ENCODE data around the gene PPP1R3D.

The PPP1R3D gene

GRCh38 chr20:59940129-59940955, at the start of gene PPP1R3D, which contains the start of gene FAM217B:
Gene PPP1R3D (minus strand): TSS chr20:59940305. CDS start chr20:59939931, 374 bp downstream.
Gene FAM217B (plus strand): TSS chr20:59940389. CDS start chr20:59943944, 3,555 bp downstream.
- no peaks in the 10 kb centered on the region for H3K27me3 ChIP-seq (replicated peaks; ENCODE audit: insufficient read depth, low read length)
- TF ChIP-seq EZH2phosphoT487 (IDR thresholded peaks at IDR 0.05; ENCODE audit: low read length) = no peak
- no peak for TF ChIP-seq EZH2 (optimal IDR thresholded peaks at IDR 0.05; ENCODE audit: low read depth, low read length)
- no peak for TF ChIP-seq CTCF (IDR thresholded peaks at IDR 0.05; ENCODE audit: low read length)
- H3K4me3 ChIP-seq (ENCODE audit: low read length) = peak within 1 kb of the TSS; percentile 81
- H3K36me3 ChIP-seq (replicated peaks; ENCODE audit: insufficient read depth, low read length) = peaks cover 5% of the 10 kb centered on the region
- peaks cover 9% of the 10 kb centered on the region; the same call in 1 of the 2 replicates for H3F3A ChIP-seq (ENCODE audit: insufficient read depth, low read length)
- H3K9me2 ChIP-seq (replicated peaks; ENCODE audit: insufficient read depth, low read length) = no peaks in the 10 kb centered on the region
- peak; percentile 94 for DNase-seq
- 0 out of 2 replicates have a peak, but pooled peaks cover 8% of the 10 kb centered on the region for H3K4me1 ChIP-seq (ENCODE audit: low read length)
- peak within 1 kb of the TSS; percentile 96 for H2AFZ ChIP-seq (ENCODE audit: low read length)
- no peaks in the 10 kb centered on the region for H3K9me3 ChIP-seq (replicated peaks; ENCODE audit: insufficient read depth, low read length)
- H3K27ac ChIP-seq (ENCODE audit: low read length) = peak within 1 kb of the TSS; percentile 89
- H3K9ac ChIP-seq (ENCODE audit: low read length) = peak within 1 kb of the TSS; percentile 90
- H3K4me2 ChIP-seq (ENCODE audit: low read depth, low read length) = peak within 1 kb of the TSS; percentile 98
- H4K20me1 ChIP-seq (ENCODE audit: insufficient read depth, low read length) = no peaks in the 10 kb centered on the region
- peaks cover 19% of the 10 kb centered on the region; the same call in 1 of the 2 replicates for H3K79me2 ChIP-seq (ENCODE audit: low read length)

- TF ChIP-seq EZH2phosphoT487 (IDR thresholded peaks at IDR 0.05; ENCODE audit: low read length) = no peak
- no peak for TF ChIP-seq CTCF (IDR thresholded peaks at IDR 0.05; ENCODE audit: low read length)
- TF ChIP-seq EZH2 (optimal IDR thresholded peaks at IDR 0.05; ENCODE audit: low read depth, low read length) = no peak
- Histone ChIP-seq H3K9me3 (replicated peaks; ENCODE audit: insufficient read depth, low read length) (no peaks in the 10 kb centered on the region), H3K9ac (ENCODE audit: low read length) (no peak overlapping the region), H3K79me2 (ENCODE audit: low read length) (no peaks in the 10 kb centered on the region), H3K4me1 (ENCODE audit: low read length) (no peaks in the 10 kb centered on the region), H3K27ac (ENCODE audit: low read length) (no peak overlapping the region), H3K36me3 (replicated peaks; ENCODE audit: insufficient read depth, low read length) (no peaks in the 10 kb centered on the region), H3K4me2 (ENCODE audit: low read depth, low read length) (no peak overlapping the region), H3K27me3 (replicated peaks; ENCODE audit: insufficient read depth, low read length) (no peaks in the 10 kb centered on the region), H3F3A (ENCODE audit: insufficient read depth, low read length) (no peaks in the 10 kb centered on the region), H3K4me3 (ENCODE audit: low read length) (no peak overlapping the region), H2AFZ (ENCODE audit: low read length) (no peak overlapping the region), H4K20me1 (ENCODE audit: insufficient read depth, low read length) (no peaks in the 10 kb centered on the region), H3K9me2 (replicated peaks; ENCODE audit: insufficient read depth, low read length) (no peaks in the 10 kb centered on the region)
- no peak for DNase-seq
These were observed 48.0 kb upstream of the PPP1R3D start for GRCh38 chr20:59988141-59988540.

GRCh38 chr20:59987135-59987534, 47.0 kb upstream of the PPP1R3D start:
- H3K27ac ChIP-seq (ENCODE audit: low read length) = no peak overlapping the region
- no peaks in the 10 kb centered on the region for H3K27me3 ChIP-seq (replicated peaks; ENCODE audit: insufficient read depth, low read length)
- no peaks in the 10 kb centered on the region for H3K79me2 ChIP-seq (ENCODE audit: low read length)
- DNase-seq = no peak
- H2AFZ ChIP-seq (ENCODE audit: low read length) = no peak overlapping the region
- no peaks in the 10 kb centered on the region for H3K9me3 ChIP-seq (replicated peaks; ENCODE audit: insufficient read depth, low read length)
- H4K20me1 ChIP-seq (ENCODE audit: insufficient read depth, low read length) = no peaks in the 10 kb centered on the region
- TF ChIP-seq CTCF (IDR thresholded peaks at IDR 0.05; ENCODE audit: low read length) (no peak), EZH2phosphoT487 (IDR thresholded peaks at IDR 0.05; ENCODE audit: low read length) (no peak), EZH2 (optimal IDR thresholded peaks at IDR 0.05; ENCODE audit: low read depth, low read length) (no peak)
- H3K9me2 ChIP-seq (replicated peaks; ENCODE audit: insufficient read depth, low read length) = no peaks in the 10 kb centered on the region
- no peaks in the 10 kb centered on the region for H3F3A ChIP-seq (ENCODE audit: insufficient read depth, low read length)
- no peak overlapping the region for H3K4me3 ChIP-seq (ENCODE audit: low read length)
- no peaks in the 10 kb centered on the region for H3K36me3 ChIP-seq (replicated peaks; ENCODE audit: insufficient read depth, low read length)
- H3K4me2 ChIP-seq (ENCODE audit: low read depth, low read length) = no peak overlapping the region
- no peak overlapping the region for H3K9ac ChIP-seq (ENCODE audit: low read length)
- no peaks in the 10 kb centered on the region for H3K4me1 ChIP-seq (ENCODE audit: low read length)

Measured in MM.1S (cell line).